GM18511 (cell line): ENCODE data around the gene TESPA1.
"Not testable (repeated sequence)": the region's sequence is repeated elsewhere in the genome, so short reads cannot be mapped to it uniquely, and the experiment has no call there.

Experiments used
- ATAC-seq: cut with Tn5 transposase; IDR thresholded peaks from one replicate; pipeline ENCODE4 v1.9.1; 2021; ENCODE audit warnings: mild to moderate bottlenecking, moderate library complexity; ENCODE audit not compliant: unreplicated experiment

The TESPA1 gene

GRCh38 chr12:54949073-54949711 lies 35.4 kb downstream of the TESPA1 start:
- no peak for ATAC-seq

- no peak for ATAC-seq
Measured at GRCh38 chr12:54948171-54948570, 36.4 kb downstream of the TESPA1 start.

GRCh38 chr12:54945082-54945481 lies 39.5 kb downstream of the TESPA1 start:
- no peak for ATAC-seq

GRCh38 chr12:54943292-54943691 lies 41.3 kb downstream of the TESPA1 start:
- not testable (repeated sequence) for ATAC-seq

GRCh38 chr12:54941659-54942058 lies 42.9 kb downstream of the TESPA1 start:
- ATAC-seq: no peak

GRCh38 chr12:54940727-54941315 lies 43.7 kb downstream of the TESPA1 start:
- no peak for ATAC-seq

GRCh38 chr12:54937929-54938328 lies 46.6 kb downstream of the TESPA1 start:
- ATAC-seq: no peak

- no peak for ATAC-seq
Measured at GRCh38 chr12:54937376-54937775, 47.2 kb downstream of the TESPA1 start.

GRCh38 chr12:54936736-54937135 lies 47.8 kb downstream of the TESPA1 start:
- no peak for ATAC-seq

GRCh38 chr12:54935235-54935951 lies 49.2 kb downstream of the TESPA1 start:
- ATAC-seq: peak; percentile 96

GRCh38 chr12:54934419-54934818 lies 50.1 kb downstream of the TESPA1 start:
- ATAC-seq: no peak

- ATAC-seq: no peak
Measured at GRCh38 chr12:54933376-54933775, 51.2 kb downstream of the TESPA1 start.

GRCh38 chr12:54932691-54933090 lies 51.9 kb downstream of the TESPA1 start:
- no peak for ATAC-seq

- no peak for ATAC-seq
Measured at GRCh38 chr12:54932038-54932437, 52.5 kb downstream of the TESPA1 start.

- ATAC-seq: no peak
Measured at GRCh38 chr12:54929998-54930397, 54.6 kb downstream of the TESPA1 start.

- no peak for ATAC-seq
Measured at GRCh38 chr12:54926246-54926645, 58.3 kb downstream of the TESPA1 start.

GRCh38 chr12:54924972-54925707 lies 59.4 kb downstream of the TESPA1 start:
- ATAC-seq: no peak

GRCh38 chr12:54917001-54917488 lies 67.5 kb downstream of the TESPA1 start:
- ATAC-seq: no peak
